ENCODE data around the gene CFAP107. TPM values are rescaled to one million over a fixed set of nuclear protein-coding genes. Genes with fewer than 3 reads are reported as not detected.

CFAP107 gene
- total and polyA plus RNA-seq, 2 experiments from 2014 or later: 0.07 TPM; not detected in 1

GRCh38 chr1:12709091-12709491 is 36.9 kb upstream of the CFAP107 start (continued):
- TF ChIP-seq REST (IDR thresholded peaks at IDR 0.05; ENCODE audit: unreplicated experiment) (no peak), ETS1 (IDR thresholded peaks at IDR 0.05) (no peak), EZH2phosphoT487 (IDR thresholded peaks at IDR 0.05; ENCODE audit: unreplicated experiment) (no peak), ZNF331 (CRISPR knock-in tag; IDR thresholded peaks at IDR 0.05; ENCODE audit: low read depth) (no peak), CTCF (conservative IDR thresholded peaks at IDR 0.05; ENCODE audit: low read depth in 2 of 2) (no peak)

GRCh38 chr1:12709696-12710095 is 36.3 kb upstream of the CFAP107 start:
- H3K4me1 ChIP-seq (ENCODE audit: insufficient read depth): peaks cover 36% of the 10 kb centered on the region
- Mint-ChIP-seq H3K9me3 (no peaks in the 10 kb centered on the region; the same call in 2 of the 3 replicates), H3K36me3 (ENCODE audit: low read depth) (no peaks in the 10 kb centered on the region), H3K4me3 (no peak overlapping the region), H3K4me1 (peaks cover 25% of the 10 kb centered on the region), H3K27ac (no peak overlapping the region), H3K27me3 (ENCODE audit: insufficient read depth, low read depth, poor library complexity) (peaks cover 10% of the 10 kb centered on the region)
- no peak overlapping the region for H3K4me3 ChIP-seq
- no peak overlapping the region for H3K4me2 ChIP-seq
- TF ChIP-seq REST (IDR thresholded peaks at IDR 0.05; ENCODE audit: unreplicated experiment) (no peak), JUNB (IDR thresholded peaks at IDR 0.05; ENCODE audit: unreplicated experiment) (no peak), ZNF331 (CRISPR knock-in tag; IDR thresholded peaks at IDR 0.05; ENCODE audit: low read depth) (no peak), CREB1 (CRISPR knock-in tag; IDR thresholded peaks at IDR 0.05; ENCODE audit: low read depth) (no peak), POLR2AphosphoS5 (IDR thresholded peaks at IDR 0.05; ENCODE audit: low read depth) (no peak), EZH2 (IDR thresholded peaks at IDR 0.05; ENCODE audit: low read depth, unreplicated experiment) (no peak), STAT1 (IDR thresholded peaks at IDR 0.05; ENCODE audit: unreplicated experiment) (no peak), CTCF (conservative IDR thresholded peaks at IDR 0.05; ENCODE audit: low read depth in 2 of 2) (no peak), ZNF114 (CRISPR knock-in tag; IDR thresholded peaks at IDR 0.05) (no peak), ETS1 (IDR thresholded peaks at IDR 0.05) (no peak)
- H3F3A ChIP-seq (replicated peaks; ENCODE audit: low read depth): peaks cover 2% of the 10 kb centered on the region; the same call in 1 of the 2 replicates
- H2AFZ ChIP-seq: no peak overlapping the region
- ATAC-seq (no peak), DNase-seq (ENCODE audit: low spot score) (no peak)
- no peaks in the 10 kb centered on the region for H3K27me3 ChIP-seq (ENCODE audit: insufficient read depth)
- H3K79me2 ChIP-seq (replicated peaks; ENCODE audit: insufficient read depth): no peaks in the 10 kb centered on the region
- H3K27ac ChIP-seq (ENCODE audit: low read depth): no peak overlapping the region
- H3K9me2 ChIP-seq (ENCODE audit: insufficient read depth): peaks cover 19% of the 10 kb centered on the region
- H4K20me1 ChIP-seq (replicated peaks; ENCODE audit: insufficient read depth): no peaks in the 10 kb centered on the region
- no peaks in the 10 kb centered on the region for H3K36me3 ChIP-seq (ENCODE audit: insufficient read depth)
